Immature natural killer cell (primary cell): ENCODE data around the gene MEIS3. TPM values are rescaled to one million over a fixed set of nuclear protein-coding genes. Genes with fewer than 3 reads are reported as not detected.

ENCODE experiments used
- DNase-seq, 3 donors: peaks; one replicate each; pipeline ENCODE4 v3.0.0; 2022; ENCODE audit warnings: mixed read lengths in 1 of 3
- H3K27ac Mint-ChIP-seq, 6 donors: one replicate each; pipeline ENCODE4 v1.8.0; 2020; ENCODE audit warnings: mixed read lengths in 6 of 6, mild to moderate bottlenecking in 5 of 6, inconsistent platforms in 4 of 6, moderate library complexity in 3 of 6
- H3K27me3 Mint-ChIP-seq, 3 donors: one replicate each; pipeline ENCODE4 v1.8.0; 2020 to 2021; ENCODE audit warnings: low read depth in 3 of 3, mild to moderate bottlenecking in 3 of 3, mixed read lengths in 3 of 3, moderate library complexity in 3 of 3, inconsistent platforms in 1 of 3
- H3K36me3 Mint-ChIP-seq, 3 donors: one replicate each; pipeline ENCODE4 v1.8.0; 2020; ENCODE audit warnings: mixed read lengths in 3 of 3, inconsistent platforms in 2 of 3, mild to moderate bottlenecking in 2 of 3
- H3K4me1 Mint-ChIP-seq, 2 donors: one replicate each; pipeline ENCODE4 v1.8.0; 2020; ENCODE audit warnings: inconsistent platforms in 2 of 2, mild to moderate bottlenecking in 2 of 2, mixed read lengths in 2 of 2, moderate library complexity in 1 of 2
- H3K4me3 Mint-ChIP-seq, 5 donors: one replicate each; pipeline ENCODE4 v1.8.0; 2020; ENCODE audit warnings: mild to moderate bottlenecking in 5 of 5, mixed read lengths in 5 of 5, inconsistent platforms in 3 of 5, moderate library complexity in 3 of 5
- H3K9me3 Mint-ChIP-seq, 6 donors: one replicate each; pipeline ENCODE4 v1.8.0; 2020; ENCODE audit warnings: mild to moderate bottlenecking in 6 of 6, mixed read lengths in 6 of 6, inconsistent platforms in 4 of 6, moderate library complexity in 3 of 6
- polyA plus RNA-seq, 3 donors: library from polyadenylated mRNA; unstranded; fragments of 300-500 nt; fragmentation: Illumina TruSeq; gene quantifications; one replicate each; pipeline ENCODE4 v1.2.3, GENCODE V29; 2021

The MEIS3 gene
- polyA plus RNA-seq, 3 donors from 2014 or later: not detected

DNA sequence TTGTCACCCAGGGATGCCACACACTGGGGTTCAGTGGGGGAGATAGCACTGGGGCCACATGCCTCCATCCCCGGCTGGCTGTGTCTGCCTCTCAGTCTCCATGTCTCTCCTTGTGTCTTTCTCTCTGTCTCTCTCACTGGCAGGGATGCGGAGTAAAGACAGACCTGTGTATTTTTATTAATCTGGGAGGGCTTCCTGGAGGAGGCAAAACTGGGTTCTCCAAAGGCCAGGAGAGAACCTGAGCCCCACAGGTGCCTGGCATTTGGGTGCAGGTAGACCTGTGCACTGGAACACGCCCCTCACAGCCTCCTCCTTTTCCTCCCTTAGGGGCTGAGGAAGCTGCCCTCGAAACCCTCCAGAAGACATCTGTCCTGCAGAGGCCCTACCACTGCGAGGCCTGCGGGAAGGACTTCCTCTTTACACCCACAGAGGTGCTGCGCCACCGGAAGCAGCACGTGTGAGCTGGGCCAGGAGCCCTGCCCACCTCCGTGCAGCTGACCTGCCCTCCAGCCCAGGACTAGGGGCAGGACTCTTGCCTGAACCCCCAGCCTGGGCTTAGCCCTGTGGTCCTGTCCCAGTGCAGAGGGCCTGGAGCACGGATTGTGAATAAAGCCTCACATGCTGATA, 37.6 kb downstream of the MEIS3 start:
- H3K9me3 Mint-ChIP-seq: peaks cover 0 to 1% (median 0%) of the 10 kb centered on the region in 6 donors
- peak overlapping the region; percentile 71 to 78 (median 77) for H3K4me3 Mint-ChIP-seq
- H3K4me1 Mint-ChIP-seq: peaks cover 36 to 46% of the 10 kb centered on the region in 2 donors
- peaks cover 3 to 11% (median 5%) of the 10 kb centered on the region in 3 donors for H3K27me3 Mint-ChIP-seq
- H3K36me3 Mint-ChIP-seq: peaks cover 6 to 29% (median 6%) of the 10 kb centered on the region in 3 donors
- DNase-seq: peak; percentile 74 to 75 (median 74)
- peak overlapping the region; percentile 80 to 93 (median 92) for H3K27ac Mint-ChIP-seq

DNA sequence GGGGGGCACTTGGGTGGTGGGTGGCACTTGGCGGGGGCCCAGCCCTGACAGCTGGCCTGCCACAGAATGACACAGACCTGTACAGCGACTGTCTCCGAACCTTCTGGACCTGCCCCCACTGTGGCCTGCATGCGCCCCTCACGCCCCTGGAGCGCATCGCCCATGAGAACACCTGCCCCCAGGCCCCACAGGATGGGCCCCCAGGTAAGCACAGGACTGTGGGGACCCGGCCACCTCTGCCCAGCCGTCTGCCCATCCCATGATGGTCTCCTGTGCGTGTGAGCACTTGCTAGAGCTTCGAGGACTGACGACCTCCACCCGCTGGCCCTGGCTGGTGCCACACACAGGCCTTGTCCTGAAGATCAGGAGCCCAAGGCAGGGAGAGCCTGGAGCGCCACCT, 38.2 kb downstream of the MEIS3 start:
- H3K27ac Mint-ChIP-seq: peak overlapping the region; percentile 80 to 93 (median 92)
- peaks cover 0 to 1% (median 0%) of the 10 kb centered on the region in 6 donors for H3K9me3 Mint-ChIP-seq
- H3K4me3 Mint-ChIP-seq: peak overlapping the region; percentile 71 to 78 (median 77)
- H3K4me1 Mint-ChIP-seq: peaks cover 36 to 46% of the 10 kb centered on the region in 2 donors
- no peak for DNase-seq
- peaks cover 6 to 30% (median 6%) of the 10 kb centered on the region in 3 donors for H3K36me3 Mint-ChIP-seq
- peaks cover 3 to 11% (median 5%) of the 10 kb centered on the region in 3 donors for H3K27me3 Mint-ChIP-seq

GRCh38 chr19:47380559-47380958, 38.8 kb downstream of the MEIS3 start:
- Mint-ChIP-seq H3K9me3 (peaks cover 0 to 1% (median 0%) of the 10 kb centered on the region in 6 donors), H3K4me3 (peak overlapping the region in 1 of 5 donors; percentile 9), H3K27ac (peak overlapping the region in 5 of 6 donors; percentile 23 to 59 (median 55)), H3K36me3 (peaks cover 6 to 34% (median 6%) of the 10 kb centered on the region in 3 donors), H3K27me3 (peaks cover 3 to 7% (median 5%) of the 10 kb centered on the region in 3 donors), H3K4me1 (peaks cover 36 to 46% of the 10 kb centered on the region in 2 donors)
- DNase-seq: no peak

- Mint-ChIP-seq H3K4me1 (peaks cover 36 to 46% of the 10 kb centered on the region in 2 donors), H3K27me3 (peaks cover 3% of the 10 kb centered on the region in 3 donors), H3K36me3 (peaks cover 7 to 38% (median 9%) of the 10 kb centered on the region in 3 donors), H3K4me3 (no peak overlapping the region), H3K27ac (peak overlapping the region in 1 of 6 donors; percentile 17), H3K9me3 (peaks cover 0 to 1% (median 0%) of the 10 kb centered on the region in 6 donors)
- DNase-seq: no peak
These were observed 39.9 kb downstream of the MEIS3 start for GRCh38 chr19:47379381-47379938.

DNA sequence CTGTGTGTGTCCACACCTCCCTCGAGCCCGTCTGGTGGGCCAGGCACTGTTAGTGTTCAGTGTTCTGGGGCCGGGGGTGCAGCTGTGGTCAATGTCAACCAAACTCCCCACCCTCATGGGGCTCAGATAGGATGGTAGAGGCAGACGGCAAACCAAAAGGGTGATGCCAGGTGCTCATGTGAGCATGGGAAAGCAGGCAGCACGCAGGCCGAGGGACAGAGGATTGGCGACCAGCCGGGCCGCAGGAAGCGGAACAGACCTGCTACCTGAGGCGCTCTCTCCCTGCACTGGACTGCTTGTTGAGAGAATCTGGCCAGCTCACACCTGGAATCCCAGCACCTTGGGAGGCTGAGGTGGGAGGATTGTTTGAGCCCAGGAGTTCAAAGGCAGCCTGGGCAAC, 41.1 kb downstream of the MEIS3 start:
- Mint-ChIP-seq H3K27ac (peak overlapping the region in 1 of 6 donors; percentile 23), H3K4me3 (no peak overlapping the region), H3K9me3 (peaks cover 0 to 1% (median 0%) of the 10 kb centered on the region in 6 donors), H3K27me3 (peaks cover 1 to 3% (median 1%) of the 10 kb centered on the region in 3 donors), H3K36me3 (peaks cover 10 to 40% (median 11%) of the 10 kb centered on the region in 3 donors), H3K4me1 (peaks cover 30 to 38% of the 10 kb centered on the region in 2 donors)
- no peak for DNase-seq

- H3K36me3 Mint-ChIP-seq: peaks cover 10 to 40% (median 11%) of the 10 kb centered on the region in 3 donors
- H3K4me3 Mint-ChIP-seq: no peak overlapping the region
- peak overlapping the region in 1 of 6 donors; percentile 23 for H3K27ac Mint-ChIP-seq
These were observed 41.5 kb downstream of the MEIS3 start for GRCh38 chr19:47377801-47378200.

GRCh38 chr19:47377208-47377701, 42.1 kb downstream of the MEIS3 start:
- H3K4me3 Mint-ChIP-seq: no peak overlapping the region
- DNase-seq: no peak
- H3K4me1 Mint-ChIP-seq: peaks cover 22 to 28% of the 10 kb centered on the region in 2 donors
- peak overlapping the region in 1 of 6 donors; percentile 56 for H3K27ac Mint-ChIP-seq
- peaks cover 10 to 41% (median 11%) of the 10 kb centered on the region in 3 donors for H3K36me3 Mint-ChIP-seq
- H3K9me3 Mint-ChIP-seq: peaks cover 0 to 1% (median 0%) of the 10 kb centered on the region in 6 donors
- peaks cover 0 to 3% (median 1%) of the 10 kb centered on the region in 3 donors for H3K27me3 Mint-ChIP-seq

More at GRCh38 chr19:47377801-47378200, 41.5 kb downstream of the MEIS3 start:
- Mint-ChIP-seq H3K4me1 (peaks cover 26 to 33% of the 10 kb centered on the region in 2 donors), H3K9me3 (peaks cover 0 to 1% (median 0%) of the 10 kb centered on the region in 6 donors), H3K27me3 (peaks cover 0 to 3% (median 1%) of the 10 kb centered on the region in 3 donors)
- no peak for DNase-seq

DNA sequence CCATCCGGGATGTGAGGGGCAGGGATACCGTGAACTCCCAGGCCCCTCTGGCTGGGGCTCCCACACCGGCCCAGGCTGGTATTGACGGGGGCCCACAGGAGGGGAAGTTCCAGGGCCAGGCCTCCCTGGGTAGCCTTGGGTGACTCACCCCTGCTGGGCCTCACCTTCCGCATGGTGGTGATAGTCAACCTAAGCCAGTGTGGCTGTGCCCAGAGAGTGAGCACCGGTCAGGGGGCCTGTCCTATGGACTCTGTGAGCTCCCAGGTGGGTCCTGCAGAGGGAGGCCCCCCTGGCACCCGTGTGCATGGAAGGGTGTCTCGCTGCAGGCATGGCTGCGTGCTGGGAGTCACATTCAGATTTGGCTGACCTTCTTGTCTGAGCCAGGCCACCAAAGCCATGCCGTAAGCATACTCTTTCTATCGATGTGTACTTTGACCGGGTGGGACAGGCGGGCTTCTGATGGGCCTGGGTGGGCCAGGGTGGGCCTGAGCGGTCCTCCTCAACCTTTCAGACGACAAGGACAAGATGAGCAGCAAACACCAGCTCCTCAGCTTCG, 42.7 kb downstream of the MEIS3 start:
- Mint-ChIP-seq H3K9me3 (peaks cover 0 to 1% (median 0%) of the 10 kb centered on the region in 6 donors), H3K36me3 (peaks cover 9 to 38% (median 10%) of the 10 kb centered on the region in 3 donors), H3K4me1 (peaks cover 16 to 22% of the 10 kb centered on the region in 2 donors), H3K27me3 (peaks cover 0 to 1% (median 1%) of the 10 kb centered on the region in 3 donors), H3K4me3 (no peak overlapping the region), H3K27ac (no peak overlapping the region)
- no peak for DNase-seq

DNA sequence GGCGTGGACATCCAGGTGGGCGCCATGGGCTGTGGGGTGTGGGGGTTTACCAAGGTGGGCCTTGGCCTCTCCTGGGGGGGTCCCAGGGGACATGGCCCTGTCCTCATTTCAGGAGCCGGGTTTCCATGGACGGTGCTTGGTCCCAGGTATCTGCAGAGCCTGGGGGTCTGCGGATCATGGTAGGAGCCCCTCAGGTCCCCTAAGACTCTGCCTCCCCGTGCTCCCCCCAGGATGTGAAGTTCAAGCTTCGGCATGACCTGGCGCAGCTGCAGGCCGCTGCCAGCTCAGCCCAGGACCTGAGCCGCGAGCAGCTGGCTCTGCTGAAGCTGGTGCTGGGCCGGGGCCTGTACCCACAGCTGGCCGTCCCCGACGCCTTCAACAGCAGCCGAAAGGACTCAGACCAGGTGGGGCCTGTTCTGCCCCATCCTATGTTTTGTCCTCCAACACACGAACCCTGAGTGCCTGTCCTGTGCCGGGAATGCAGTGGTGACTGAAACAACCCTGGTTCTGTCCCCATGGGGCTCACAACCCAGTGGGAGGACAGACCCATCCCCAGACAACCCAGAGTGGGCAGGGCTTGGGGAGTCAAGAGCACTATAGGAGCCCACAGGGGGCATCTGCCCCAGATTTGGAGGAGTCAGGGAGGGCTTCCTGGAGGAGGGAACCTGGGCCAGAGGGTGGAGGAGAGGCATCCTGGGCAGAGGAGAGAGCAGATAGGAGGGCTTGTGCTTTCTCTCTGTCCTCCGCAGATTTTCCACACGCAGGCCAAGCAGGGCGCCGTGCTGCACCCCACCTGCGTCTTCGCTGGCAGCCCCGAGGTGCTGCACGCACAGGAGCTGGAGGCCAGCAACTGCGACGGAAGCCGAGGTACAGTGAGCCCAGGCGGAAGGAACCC, 43.4 kb downstream of the MEIS3 start:
- H3K36me3 Mint-ChIP-seq: peaks cover 4 to 32% (median 5%) of the 10 kb centered on the region in 3 donors
- peaks cover 0 to 1% (median 0%) of the 10 kb centered on the region in 6 donors for H3K9me3 Mint-ChIP-seq
- no peak overlapping the region for H3K27ac Mint-ChIP-seq
- DNase-seq: no peak
- peaks cover 10 to 15% of the 10 kb centered on the region in 2 donors for H3K4me1 Mint-ChIP-seq
- no peak overlapping the region for H3K4me3 Mint-ChIP-seq
- peaks cover 0 to 1% (median 1%) of the 10 kb centered on the region in 3 donors for H3K27me3 Mint-ChIP-seq

DNA sequence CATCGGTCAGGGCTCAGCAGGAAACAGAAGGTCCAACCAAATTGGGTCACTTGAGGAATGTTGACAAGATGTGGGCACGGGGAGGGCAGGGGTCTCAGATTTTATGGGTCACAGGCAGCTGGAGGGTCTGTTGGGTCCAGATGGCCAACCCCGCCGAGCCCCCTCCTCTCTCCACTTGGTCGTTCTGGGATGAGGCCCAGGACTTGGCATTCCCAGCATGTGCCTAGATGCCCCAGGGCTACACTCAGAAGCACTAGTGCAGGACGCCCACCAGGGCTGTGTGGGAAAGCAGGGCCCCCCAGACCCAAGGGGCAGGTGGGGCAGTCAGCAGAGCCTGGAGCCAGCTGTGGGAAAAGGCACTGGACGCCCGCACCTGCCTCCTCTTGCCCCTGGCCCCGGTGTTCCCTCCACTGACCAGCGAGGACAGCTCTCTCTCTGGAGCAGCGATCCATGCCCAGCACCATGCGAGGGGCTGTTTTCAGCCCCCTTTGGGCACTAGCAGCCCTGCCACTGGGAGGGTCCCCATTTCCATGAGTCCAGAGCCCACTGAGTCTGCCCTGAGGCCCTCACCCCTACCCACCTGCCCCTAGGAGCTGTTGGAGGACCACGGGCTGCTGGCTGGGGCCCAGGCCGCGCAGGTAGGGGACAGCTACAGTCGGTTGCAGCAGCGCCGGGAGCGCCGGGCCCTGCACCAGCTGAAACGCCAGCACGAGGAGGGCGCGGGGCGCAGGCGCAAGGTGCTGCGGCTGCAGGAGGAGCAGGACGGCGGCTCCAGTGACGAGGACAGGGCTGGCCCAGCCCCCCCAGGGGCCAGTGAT, 44.2 kb downstream of the MEIS3 start:
- no peak overlapping the region for H3K4me3 Mint-ChIP-seq
- peaks cover 0 to 1% (median 0%) of the 10 kb centered on the region in 3 donors for H3K27me3 Mint-ChIP-seq
- no peak overlapping the region for H3K27ac Mint-ChIP-seq
- H3K36me3 Mint-ChIP-seq: peaks cover 4 to 29% (median 5%) of the 10 kb centered on the region in 3 donors
- peaks cover 2 to 8% of the 10 kb centered on the region in 2 donors for H3K4me1 Mint-ChIP-seq
- H3K9me3 Mint-ChIP-seq: peaks cover 0 to 1% (median 0%) of the 10 kb centered on the region in 6 donors
- no peak for DNase-seq

- Mint-ChIP-seq H3K27me3 (no peaks in the 10 kb centered on the region), H3K27ac (no peak overlapping the region), H3K36me3 (peaks cover 5 to 38% (median 7%) of the 10 kb centered on the region in 3 donors), H3K4me3 (no peak overlapping the region), H3K9me3 (peaks cover 0 to 1% (median 0%) of the 10 kb centered on the region in 6 donors), H3K4me1 (peaks cover 0 to 4% of the 10 kb centered on the region in 2 donors)
- DNase-seq: no peak
These were observed 45.8 kb downstream of the MEIS3 start for GRCh38 chr19:47373246-47374240.
